IMR-90 (cell line): ENCODE results near the gene PLPP4. TPM values are rescaled to one million over a fixed set of nuclear protein-coding genes. Genes with fewer than 3 reads are reported as not detected.

ENCODE experiments used
- ATAC-seq: fragments of 200-7000 bp; cut with Tn5 transposase; 2 replicates; pipeline ENCODE4 v1.9.1; 2020; ENCODE audit warnings: low read depth, mild to moderate bottlenecking, moderate library complexity
- BruUV-seq: library from RNA; stranded (reverse); fragments of 400-500 nt; replicated peaks from 2 replicates; lab custom pipeline; 2021; lab: Mats Ljungman, UMichigan
- CTCF ChIA-PET: fragments of 300-600 bp; formaldehyde crosslinking; extraction: SDS; loops from one replicate; lab custom pipeline; 2021; ENCODE audit warnings: antibody characterized with exemption; lab: Yijun Ruan, JAX
- POLR2A ChIA-PET: fragments of 300-600 bp; sonication (Branson Sonifier 250); formaldehyde crosslinking; loops from one replicate; lab custom pipeline; 2022; ENCODE audit warnings: antibody characterized with exemption; ENCODE audit not compliant: unreplicated experiment; lab: Charles Lee
- DNase-seq: peaks from one replicate; pipeline ENCODE4 v3.0.0; 2013
- H2AFZ ChIP-seq: replicated peaks from 2 replicates; pipeline ENCODE3; 2013; ENCODE audit warnings: low read length, mild to moderate bottlenecking; ENCODE audit not compliant: poor library complexity
- H2AK5ac ChIP-seq: 2 replicates; pipeline ENCODE4 v1.6.1; 2013; ENCODE audit warnings: low read depth, low read length, inconsistent platforms
- H2AK9ac ChIP-seq: replicated peaks from 2 replicates; pipeline ENCODE3; 2013; ENCODE audit warnings: mild to moderate bottlenecking, low read depth, low read length, moderate library complexity; ENCODE audit not compliant: poor library complexity
- H2BK120ac ChIP-seq: 2 replicates; pipeline ENCODE4 v1.6.1; 2013; ENCODE audit warnings: low read depth, low read length, inconsistent platforms
- H2BK15ac ChIP-seq: 3 replicates; pipeline ENCODE4 v1.6.1; 2013; ENCODE audit warnings: low read depth, low read length, inconsistent platforms
- H2BK20ac ChIP-seq: 2 replicates; pipeline ENCODE4 v1.6.1; 2013; ENCODE audit warnings: low read depth, mild to moderate bottlenecking, inconsistent platforms, low read length, moderate library complexity
- H2BK5ac ChIP-seq: 2 replicates; pipeline ENCODE4 v1.6.1; 2013; ENCODE audit warnings: mild to moderate bottlenecking, low read depth, low read length, inconsistent platforms; ENCODE audit not compliant: poor library complexity, severe bottlenecking
- H3K14ac ChIP-seq: replicated peaks from 2 replicates; pipeline ENCODE4 v1.6.1; 2013; ENCODE audit warnings: low read depth, low read length, inconsistent platforms
- H3K18ac ChIP-seq: 2 replicates; pipeline ENCODE4 v1.6.1; 2013; ENCODE audit warnings: low read depth, low read length, control low read depth
- H3K23ac ChIP-seq: 2 replicates; pipeline ENCODE4 v1.6.1; 2013; ENCODE audit warnings: low read depth, low read length, inconsistent platforms
- H3K27ac ChIP-seq: 2 replicates; pipeline ENCODE4 v1.5.1; 2013; ENCODE audit warnings: mild to moderate bottlenecking, control low read depth, low read length; ENCODE audit not compliant: insufficient read depth
- H3K27me3 ChIP-seq: 2 replicates; pipeline ENCODE4 v1.6.1; 2013; ENCODE audit warnings: low read length; ENCODE audit not compliant: control insufficient read depth, insufficient read depth
- H3K36me3 ChIP-seq: 2 replicates; pipeline ENCODE4 v1.6.1; 2013; ENCODE audit warnings: low read length, mixed read lengths; ENCODE audit not compliant: control insufficient read depth, insufficient read depth
- H3K4ac ChIP-seq: 2 replicates; pipeline ENCODE4 v1.6.1; 2013; ENCODE audit warnings: low read depth, low read length, inconsistent platforms
- H3K4me1 ChIP-seq: 2 replicates; pipeline ENCODE4 v1.6.1; 2013; ENCODE audit warnings: low read length, mixed read lengths; ENCODE audit not compliant: control insufficient read depth, insufficient read depth
- H3K4me2 ChIP-seq: 2 replicates; pipeline ENCODE4 v1.6.1; 2013; ENCODE audit warnings: low read depth, mild to moderate bottlenecking, control low read depth, low read length, moderate library complexity
- H3K4me3 ChIP-seq: 2 replicates; pipeline ENCODE4 v1.5.1; 2013; ENCODE audit warnings: low read depth, mild to moderate bottlenecking, control low read depth, low read length, moderate library complexity; ENCODE audit not compliant: insufficient read depth
- H3K56ac ChIP-seq: 2 replicates; pipeline ENCODE4 v1.6.1; 2013; ENCODE audit warnings: low read length, inconsistent platforms; ENCODE audit not compliant: insufficient read depth; ENCODE audit errors: extremely low read depth
- H3K79me1 ChIP-seq, 2 experiments: 2 replicates each; pipeline ENCODE4 v1.6.1; 2013; ENCODE audit warnings: low read length in 2 of 2, inconsistent platforms in 1 of 2, low read depth in 1 of 2
- H3K9ac ChIP-seq: 2 replicates; pipeline ENCODE4 v1.6.1; 2013; ENCODE audit warnings: low read depth, low read length, control low read depth
- H3K9me1 ChIP-seq: 2 replicates; pipeline ENCODE4 v1.6.1; 2013; ENCODE audit warnings: low read length, inconsistent platforms; ENCODE audit not compliant: insufficient read depth
- H3K9me3 ChIP-seq: 2 replicates; pipeline ENCODE4 v1.6.1; 2013; ENCODE audit warnings: low read length; ENCODE audit not compliant: control insufficient read depth, insufficient read depth
- H4K20me1 ChIP-seq: 2 replicates; pipeline ENCODE4 v1.6.1; 2013; ENCODE audit warnings: low read length, inconsistent platforms; ENCODE audit not compliant: insufficient read depth
- H4K5ac ChIP-seq: 2 replicates; pipeline ENCODE4 v1.6.1; 2013; ENCODE audit warnings: mild to moderate bottlenecking, low read depth, low read length, control low read depth
- H4K8ac ChIP-seq, 2 experiments: 2 replicates each; pipeline ENCODE4 v1.6.1; 2013; ENCODE audit warnings: low read depth in 2 of 2, low read length in 2 of 2, control low read depth in 1 of 2, inconsistent platforms in 1 of 2
- H4K91ac ChIP-seq: 2 replicates; pipeline ENCODE4 v1.6.1; 2013; ENCODE audit warnings: low read depth, low read length, inconsistent platforms; ENCODE audit not compliant: insufficient read depth
- CEBPB ChIP-seq: IDR thresholded peaks from 2 replicates; pipeline ENCODE4 v1.6.1; 2012; ENCODE audit warnings: low read depth, low read length, improper control_type of control experiment
- MAFK ChIP-seq: IDR thresholded peaks from 2 replicates; pipeline ENCODE4 v1.6.1; 2012; ENCODE audit warnings: low read depth, low read length, improper control_type of control experiment
- POLR2A ChIP-seq: IDR thresholded peaks from 2 replicates; pipeline ENCODE4 v1.6.1; 2012; ENCODE audit warnings: mild to moderate bottlenecking, low read depth, low read length
- WGBS, 2 experiments: methylation state at CpG; one replicate each; pipeline versions ENCODE4 v1.1.5 to v1.1.7; 2013; ENCODE audit warnings: missing lambda C conversion rate in 2 of 2; ENCODE audit not compliant: insufficient read length in 1 of 2; ENCODE audit errors: extremely low coverage in 2 of 2; 5-methylcytosine and 5-hydroxymethylcytosine counted together
- dilution Hi-C: fragments of 300-500 bp; cut with HindIII; formaldehyde crosslinking; loops from one replicate; pipeline ENCODE4 v1.14.3; 2018; ENCODE audit warnings: low sequenced_read_pairs; ENCODE audit not compliant: unreplicated experiment
- in situ Hi-C: fragments of 300-500 bp; cut with MboI; formaldehyde crosslinking; loops from 3 replicates; pipeline ENCODE4 v1.14.3; 2019; ENCODE audit warnings: low sequenced_read_pairs, inconsistent platforms, mixed read lengths
- intact Hi-C: fragments of 100-400 bp; cut with micrococcal nuclease; formaldehyde crosslinking; loops from 2 replicates; pipeline ENCODE4 v1.10.0; 2022
- polyA plus RNA-seq, 3 experiments: library from polyadenylated mRNA; depleted of rRNA; stranded (reverse); fragments of >200 nt; gene quantifications; 2 replicates each; pipeline ENCODE4 v1.2.3, GENCODE V29; 2012; ENCODE audit warnings: low replicate concordance in 1 of 3
- total RNA-seq: library from RNA; depleted of rRNA; stranded (reverse); fragments of >200 nt; gene quantifications from 2 replicates; pipeline ENCODE4 v1.2.3, GENCODE V29; 2012

Gene PLPP4
- total and polyA plus RNA-seq, 2 of the 4 experiments (the other 2 are of a cell fraction), result 0.18 to 0.60 TPM

DNA sequence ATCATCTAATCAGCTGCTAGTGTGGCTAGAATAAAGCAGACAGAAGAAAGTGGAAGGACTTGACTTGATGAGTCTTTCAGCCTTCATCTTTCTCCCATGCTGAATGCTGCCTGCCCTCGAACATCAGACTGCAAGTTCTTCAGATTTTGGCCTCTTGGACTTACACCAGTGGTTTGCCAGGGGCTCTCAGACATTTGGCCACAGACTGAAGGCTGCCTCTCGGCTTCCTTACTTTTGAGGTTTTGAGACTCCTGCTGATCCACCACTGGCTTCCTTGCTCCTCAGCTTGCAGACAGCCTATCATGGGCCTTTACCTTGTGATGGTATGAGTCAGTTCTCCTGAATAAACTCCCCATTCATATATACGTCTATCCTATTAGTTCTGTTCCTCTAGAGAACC, 26.0 kb downstream of the PLPP4 start:
- Histone ChIP-seq H2BK5ac (no peak overlapping the region), H2AFZ (no peak overlapping the region), H2BK15ac (no peak overlapping the region), H3K4me3 (no peak overlapping the region), H2BK20ac (no peak overlapping the region), H4K91ac (no peak overlapping the region), H3K4me2 (no peak overlapping the region), H3K23ac (no peak overlapping the region), H4K8ac (no peak overlapping the region), H3K4ac (no peak overlapping the region), H3K36me3 (no peaks in the 10 kb centered on the region), H3K18ac (no peak overlapping the region), H3K27me3 (no peaks in the 10 kb centered on the region), H3K14ac (no peak overlapping the region), H3K9me1 (no peaks in the 10 kb centered on the region), H4K5ac (no peak overlapping the region), H3K27ac (no peak overlapping the region), H2AK9ac (no peak overlapping the region), H3K56ac (no peak overlapping the region), H3K9ac (no peak overlapping the region), H2BK120ac (no peak overlapping the region), H4K20me1 (no peaks in the 10 kb centered on the region), H3K4me1 (no peaks in the 10 kb centered on the region), H3K79me1 (no peaks in the 10 kb centered on the region), H2AK5ac (no peak overlapping the region), H3K9me3 (peaks cover 18% of the 10 kb centered on the region)
- ATAC-seq (no peak), DNase-seq (no peak)
- POLR2A ChIA-PET, result no interaction called here
- in situ Hi-C loops, result no loop called here
- WGBS, 2 experiments, result no CpG with 5 or more reads among the region's 3 CpGs
- intact Hi-C loops, result no loop called here
- dilution Hi-C loops, result no loop called here
- no TSS peak for BruUV-seq
- TF ChIP-seq POLR2A (no peak), MAFK (no peak), CEBPB (no peak)
- CTCF ChIA-PET, result interaction anchor here (0.6 kb wide), 1 partner anchor 27 kb away, joined by 3 read pairs; no protein-coding TSS in a partner anchor
